HG02798 (cell line): ENCODE results near the gene CPAMD8.
"Not testable (repeated sequence)": the region's sequence is repeated elsewhere in the genome, so short reads cannot be mapped to it uniquely, and the experiment has no call there.

ENCODE experiments used
- ATAC-seq: cut with Tn5 transposase; IDR thresholded peaks from one replicate; pipeline ENCODE4 v1.9.1; 2021; ENCODE audit warnings: mild to moderate bottlenecking; ENCODE audit not compliant: unreplicated experiment, poor library complexity

The CPAMD8 gene

GRCh38 chr19:17043744-17044143 lies 17.1 kb upstream of the CPAMD8 start:
- no peak for ATAC-seq

- no peak for ATAC-seq
Measured at GRCh38 chr19:17041976-17042375, 15.4 kb upstream of the CPAMD8 start.

- no peak for ATAC-seq
Measured at GRCh38 chr19:17037966-17038500, 11.4 kb upstream of the CPAMD8 start.

GRCh38 chr19:17037184-17037583 lies 10.6 kb upstream of the CPAMD8 start:
- ATAC-seq: no peak

GRCh38 chr19:17036640-17037039 lies 10.0 kb upstream of the CPAMD8 start:
- no peak for ATAC-seq

GRCh38 chr19:17035842-17036424 lies 9.3 kb upstream of the CPAMD8 start:
- no peak for ATAC-seq

- ATAC-seq: no peak
Measured at GRCh38 chr19:17031741-17032140, 5.1 kb upstream of the CPAMD8 start.

- ATAC-seq: no peak
Measured at GRCh38 chr19:17027535-17027975, 945 bp upstream of the CPAMD8 start.

GRCh38 chr19:17025991-17026658 lies 485 bp downstream of the CPAMD8 start:
- ATAC-seq: no peak

GRCh38 chr19:17025361-17025760 lies 1.2 kb downstream of the CPAMD8 start:
- ATAC-seq: no peak

- not testable (repeated sequence) for ATAC-seq
Measured at GRCh38 chr19:17024941-17025340, 1.7 kb downstream of the CPAMD8 start.

- no peak for ATAC-seq
Measured at GRCh38 chr19:17023805-17024204, 2.8 kb downstream of the CPAMD8 start.

- ATAC-seq: no peak
Measured at GRCh38 chr19:17022738-17023137, 3.9 kb downstream of the CPAMD8 start.

GRCh38 chr19:17021793-17022590 lies 4.6 kb downstream of the CPAMD8 start:
- ATAC-seq: no peak

- ATAC-seq: no peak
Measured at GRCh38 chr19:17021328-17021727, 5.3 kb downstream of the CPAMD8 start.

GRCh38 chr19:17020823-17021222 lies 5.8 kb downstream of the CPAMD8 start:
- no peak for ATAC-seq

GRCh38 chr19:17020385-17020784 lies 6.2 kb downstream of the CPAMD8 start:
- ATAC-seq: no peak

GRCh38 chr19:17014212-17014861 lies 12.3 kb downstream of the CPAMD8 start:
- ATAC-seq: not testable (repeated sequence)

GRCh38 chr19:17011485-17011884 lies 15.1 kb downstream of the CPAMD8 start:
- no peak for ATAC-seq

- ATAC-seq: no peak
Measured at GRCh38 chr19:17006579-17006978, 20.0 kb downstream of the CPAMD8 start.

- no peak for ATAC-seq
Measured at GRCh38 chr19:17005000-17005399, 21.6 kb downstream of the CPAMD8 start.
